ENCODE measurements around the gene PRKACB. TPM values are rescaled to one million over a fixed set of nuclear protein-coding genes. Genes with fewer than 3 reads are reported as not detected.
"Not testable (repeated sequence)": the region's sequence is repeated elsewhere in the genome, so short reads cannot be mapped to it uniquely, and the experiment has no call there.

PRKACB gene
- polyA plus RNA-seq, 2 of the 4 experiments (the other 2 are of a cell fraction), result 10.9 to 17.9 TPM

DNA sequence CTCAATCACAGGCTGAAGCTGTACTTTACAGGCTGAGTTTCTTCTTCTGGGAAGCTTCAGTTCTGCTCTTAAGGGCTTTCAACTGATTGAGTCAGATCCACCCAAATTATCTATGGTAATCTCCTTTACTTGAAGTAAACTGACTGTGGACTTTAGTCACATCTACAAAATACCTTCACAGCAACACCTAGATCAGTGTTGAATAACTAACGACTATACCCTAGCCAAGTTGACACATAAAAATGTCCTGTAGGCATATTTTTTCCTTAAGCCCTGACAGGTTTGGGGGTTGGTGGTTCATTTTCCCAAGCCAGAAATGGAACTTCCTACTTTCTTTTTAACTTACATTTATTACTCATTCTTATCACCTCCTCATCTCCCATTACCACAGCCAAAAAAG is 42.9 kb upstream of the PRKACB start:
- Histone ChIP-seq H3K9me3 (no peaks in the 10 kb centered on the region), H3K4me3 (no peak overlapping the region), H3K27ac (no peak overlapping the region), H3K4me2 (no peak overlapping the region), H3K4me1 (peaks cover 18% of the 10 kb centered on the region)
- TF ChIP-seq HOXA7 (CRISPR knock-in tag; IDR thresholded peaks at IDR 0.05) (no peak), MAFK (IDR thresholded peaks at IDR 0.05; ENCODE audit: partially characterized antibody) (peak; percentile 5)
- 70% methylated on average over 1 of the region's 1 CpG for WGBS (ENCODE audit: missing lambda C conversion rate)
- CTCF ChIA-PET, result no interaction called here
- no peak for ATAC-seq
- POLR2A ChIA-PET, result no interaction called here
- FAIRE-seq, result no peak
- no peak for DNase-seq (ENCODE audit: low read depth in 1 of 2, low spot score in 1 of 2)

DNA sequence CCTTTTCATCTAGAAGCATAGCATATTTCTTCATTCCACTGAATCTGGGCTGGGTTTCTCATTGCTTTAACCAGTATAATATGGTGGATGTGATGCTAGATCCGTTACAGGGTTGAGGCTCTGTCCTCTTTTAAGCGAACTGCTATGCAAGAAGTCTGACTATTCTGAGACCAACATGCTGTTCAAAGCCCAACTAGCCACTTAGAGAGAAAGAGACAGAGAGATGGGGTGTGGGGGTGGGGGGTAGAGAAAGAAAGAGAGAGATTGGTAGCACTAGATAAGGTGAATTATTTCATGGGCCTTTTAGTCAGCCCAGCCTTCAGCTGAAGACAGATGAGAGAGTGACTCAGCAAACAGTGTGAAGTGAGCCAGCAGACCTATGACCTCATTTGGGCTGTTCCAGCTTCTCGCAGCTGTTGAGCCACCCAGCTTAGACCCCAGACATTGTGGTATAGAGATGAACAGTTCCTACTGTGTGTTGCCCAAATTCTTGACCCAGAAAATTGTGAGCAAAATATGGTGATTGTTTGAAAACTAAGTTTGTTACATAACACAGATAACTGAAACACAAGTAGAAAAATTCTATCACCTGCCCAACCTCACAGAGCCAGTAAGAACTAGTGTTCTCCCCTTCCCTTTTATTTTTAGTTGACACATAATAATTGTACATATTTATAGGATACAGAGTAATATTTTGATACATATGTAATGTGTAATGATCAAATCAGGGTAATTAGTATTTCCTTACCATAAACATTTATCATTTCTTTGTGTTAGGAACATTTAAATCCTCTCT is 40.7 kb upstream of the PRKACB start:
- ChIA-PET CTCF (no interaction called here), POLR2A (interaction anchor here (1.0 kb wide), 1 partner anchor 26 kb away, joined by 3 read pairs; no protein-coding TSS in a partner anchor)
- Histone ChIP-seq H3K9me3 (no peaks in the 10 kb centered on the region), H3K27ac (peak overlapping the region; percentile 78 to 88), H3K4me2 (peak overlapping the region; percentile 48), H3K4me1 (peaks cover 18% of the 10 kb centered on the region), H3K4me3 (no peak overlapping the region)
- ATAC-seq (peak; percentile 99), FAIRE-seq (no peak), DNase-seq (ENCODE audit: low read depth in 1 of 2, low spot score in 1 of 2) (peak; percentile 22 to 82)
- TF ChIP-seq JUNB (IDR thresholded peaks at IDR 0.05), result peak; percentile 44; the same call in 1 of the 2 replicates
- no peak for TF ChIP-seq PHF8 (IDR thresholded peaks at IDR 0.05; ENCODE audit: borderline replicate concordance, low read depth)
- TF ChIP-seq EHMT2 (IDR thresholded peaks at IDR 0.05; ENCODE audit: low read depth), result no peak
- TF ChIP-seq GATA3 (IDR thresholded peaks at IDR 0.05; ENCODE audit: borderline replicate concordance), result peak; percentile 32; the same call in 1 of the 2 replicates
- TF ChIP-seq FOSL2 (IDR thresholded peaks at IDR 0.05), result peak; percentile 45; the same call in 1 of the 2 replicates
- TF ChIP-seq FOSL2 (CRISPR knock-in tag; IDR thresholded peaks at IDR 0.05), result peak; percentile 69
- no peak for TF ChIP-seq SMC3 (IDR thresholded peaks at IDR 0.05)
- no peak for TF ChIP-seq EP300 (IDR thresholded peaks at IDR 0.05)
- 0 out of 5 replicates have a peak, but pooled peaks of 1 of the 2 experiments have one; percentile 33 for TF ChIP-seq JUN (IDR thresholded peaks at IDR 0.05)
- no peak for TF ChIP-seq ZC3H11A (IDR thresholded peaks at IDR 0.05)
- peak; percentile 91 for TF ChIP-seq NFE2L2 (conservative IDR thresholded peaks at IDR 0.05; ENCODE audit: low read length)
- no peak for TF ChIP-seq ESRRA (IDR thresholded peaks at IDR 0.05; ENCODE audit: borderline replicate concordance, low read length)
- no peak for TF ChIP-seq POLR2AphosphoS2 (conservative IDR thresholded peaks at IDR 0.05; ENCODE audit: low read length)
- TF ChIP-seq HOXB13 (CRISPR knock-in tag; IDR thresholded peaks at IDR 0.05; ENCODE audit: low read depth), result 0 out of 2 replicates have a peak, but pooled peaks have one; percentile 34
- TF ChIP-seq, protein P1, sequence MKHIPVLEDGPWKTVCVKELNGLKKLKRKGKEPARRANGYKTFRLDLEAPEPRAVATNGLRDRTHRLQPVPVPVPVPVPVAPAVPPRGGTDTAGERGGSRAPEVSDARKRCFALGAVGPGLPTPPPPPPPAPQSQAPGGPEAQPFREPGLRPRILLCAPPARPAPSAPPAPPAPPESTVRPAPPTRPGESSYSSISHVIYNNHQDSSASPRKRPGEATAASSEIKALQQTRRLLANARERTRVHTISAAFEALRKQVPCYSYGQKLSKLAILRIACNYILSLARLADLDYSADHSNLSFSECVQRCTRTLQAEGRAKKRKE (CRISPR knock-in tag; IDR thresholded peaks at IDR 0.05; ENCODE audit: low read depth), result 0 out of 2 replicates have a peak, but pooled peaks have one; percentile 55
- TF ChIP-seq MAFK (IDR thresholded peaks at IDR 0.05; ENCODE audit: partially characterized antibody), result peak; percentile 95
- TF ChIP-seq HOXB5 (CRISPR knock-in tag; IDR thresholded peaks at IDR 0.05), result peak; percentile 68; the same call in 1 of the 2 replicates
- WGBS (ENCODE audit: missing lambda C conversion rate), result 59% methylated on average over 3 of the region's 3 CpGs

DNA sequence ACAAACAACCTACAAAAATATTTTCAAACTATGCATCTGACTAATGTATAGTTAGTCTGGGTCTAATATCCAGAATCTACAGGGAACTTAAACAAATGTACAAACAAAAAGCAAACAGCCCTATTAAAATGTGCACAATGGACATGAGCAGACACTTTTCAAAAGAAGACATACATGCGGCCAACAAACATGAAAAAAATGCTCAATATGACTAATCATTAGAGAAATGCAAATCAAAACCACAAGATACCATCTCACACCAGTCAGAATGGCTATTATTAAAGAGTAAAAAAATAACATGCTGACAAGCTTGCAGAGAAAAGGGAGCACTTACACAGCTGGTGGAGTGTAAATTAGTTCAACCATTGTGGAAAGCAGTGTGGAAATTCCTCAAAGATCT is 36.5 kb upstream of the PRKACB start:
- FAIRE-seq; ATAC-seq; H3K4me3 ChIP-seq; DNase-seq (ENCODE audit: low read depth in 1 of 2, low spot score in 1 of 2); H3K27ac ChIP-seq; CTCF ChIA-PET; H3K9me3 ChIP-seq; POLR2A ChIA-PET; H3K4me2 ChIP-seq: not testable (repeated sequence)
- peaks cover 17% of the 10 kb centered on the region for H3K4me1 ChIP-seq
- WGBS (ENCODE audit: missing lambda C conversion rate), result 29% methylated on average over 1 of the region's 1 CpG

DNA sequence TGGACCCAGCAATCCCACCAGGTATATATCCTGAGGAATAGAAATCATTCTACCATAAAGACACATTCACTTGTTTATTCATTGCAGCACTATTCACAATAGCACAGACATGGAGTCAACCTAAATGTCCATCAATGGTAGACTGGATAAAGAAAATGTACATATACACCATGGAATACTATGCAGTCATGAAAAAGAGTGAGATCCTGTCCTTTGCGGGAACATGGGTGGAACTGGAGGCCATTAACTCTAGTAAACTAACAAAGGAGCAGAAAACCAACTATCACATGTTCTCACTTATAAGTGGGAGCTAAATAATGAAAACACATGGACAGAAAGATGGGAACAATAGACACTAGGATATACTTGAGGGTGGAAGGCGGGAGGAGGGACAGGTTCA is 36.1 kb upstream of the PRKACB start:
- TF ChIP-seq CBX2 (IDR thresholded peaks at IDR 0.05; ENCODE audit: borderline replicate concordance, low read depth) (no peak), PHF8 (IDR thresholded peaks at IDR 0.05; ENCODE audit: borderline replicate concordance, low read depth) (no peak), RNF2 (IDR thresholded peaks at IDR 0.05; ENCODE audit: borderline replicate concordance, low read depth) (no peak), KDM1A (IDR thresholded peaks at IDR 0.05; ENCODE audit: low read depth) (0 out of 2 replicates have a peak, but pooled peaks have one; percentile 50)
- ChIA-PET POLR2A (no interaction called here), CTCF (no interaction called here)
- no peak for ATAC-seq
- no peak overlapping the region for H3K27ac ChIP-seq
- H3K4me2 ChIP-seq, result no peak overlapping the region
- no peak for DNase-seq (ENCODE audit: low read depth in 1 of 2, low spot score in 1 of 2)
- peaks cover 13% of the 10 kb centered on the region for H3K4me1 ChIP-seq
- WGBS (ENCODE audit: missing lambda C conversion rate), result 87% methylated on average over 2 of the region's 2 CpGs
- H3K9me3 ChIP-seq, result no peaks in the 10 kb centered on the region
- FAIRE-seq, result no peak
- H3K4me3 ChIP-seq, result no peak overlapping the region

Data from A549 (cell line).